HG02981 (cell line): Measurements from ENCODE around the gene CD81.

ENCODE experiments used
- ATAC-seq: cut with Tn5 transposase; IDR thresholded peaks from one replicate; pipeline ENCODE4 v1.9.1; 2021; ENCODE audit warnings: mild to moderate bottlenecking, moderate library complexity; ENCODE audit not compliant: unreplicated experiment

Gene CD81

DNA sequence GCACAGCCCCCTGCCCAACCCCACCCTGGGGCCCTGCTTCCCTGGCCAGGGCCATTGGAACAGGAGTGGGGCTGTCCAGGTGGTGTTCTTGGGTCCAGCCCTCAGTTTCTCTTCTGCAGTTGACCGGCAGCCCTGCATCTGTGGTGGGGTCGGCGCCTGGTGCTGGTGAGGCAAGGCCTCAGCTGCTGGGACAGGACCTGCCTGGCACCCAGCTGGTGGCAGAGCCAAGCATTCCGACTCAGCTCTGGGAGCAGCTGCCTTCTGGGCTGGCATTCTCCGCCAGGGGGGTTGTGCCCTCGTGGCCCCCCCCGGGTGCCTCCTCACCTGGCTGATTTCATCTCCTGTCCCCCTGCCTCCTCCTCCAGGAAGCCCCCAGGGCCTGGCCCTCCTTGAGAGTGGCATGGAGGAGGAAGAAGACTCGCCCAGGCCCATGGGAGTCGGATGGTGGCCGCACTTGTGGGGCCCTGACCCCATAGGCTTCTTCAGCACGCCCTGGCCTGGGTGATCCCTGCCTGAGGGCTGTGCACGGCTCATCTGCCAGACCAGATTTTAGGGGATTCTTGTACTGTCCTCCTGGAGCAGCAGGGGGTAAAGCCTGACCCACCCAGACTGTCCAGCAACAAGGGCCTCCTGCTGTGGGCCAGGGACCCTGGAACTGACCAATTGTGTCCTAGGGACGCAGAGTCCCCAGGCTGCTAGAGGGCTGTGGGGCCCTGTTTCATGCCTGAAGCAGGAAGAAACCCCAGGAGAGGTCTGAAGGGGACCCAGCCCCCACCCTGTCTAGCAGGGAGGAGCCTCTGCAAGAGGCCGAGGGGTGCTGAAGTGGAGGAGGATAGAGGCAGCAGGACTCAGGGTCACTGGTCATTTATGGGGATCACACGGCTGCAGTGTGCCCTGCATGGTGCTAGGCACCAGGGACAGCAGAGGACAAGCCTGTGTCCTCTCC, 11.6 kb downstream of the CD81 start:
- no peak for ATAC-seq

DNA sequence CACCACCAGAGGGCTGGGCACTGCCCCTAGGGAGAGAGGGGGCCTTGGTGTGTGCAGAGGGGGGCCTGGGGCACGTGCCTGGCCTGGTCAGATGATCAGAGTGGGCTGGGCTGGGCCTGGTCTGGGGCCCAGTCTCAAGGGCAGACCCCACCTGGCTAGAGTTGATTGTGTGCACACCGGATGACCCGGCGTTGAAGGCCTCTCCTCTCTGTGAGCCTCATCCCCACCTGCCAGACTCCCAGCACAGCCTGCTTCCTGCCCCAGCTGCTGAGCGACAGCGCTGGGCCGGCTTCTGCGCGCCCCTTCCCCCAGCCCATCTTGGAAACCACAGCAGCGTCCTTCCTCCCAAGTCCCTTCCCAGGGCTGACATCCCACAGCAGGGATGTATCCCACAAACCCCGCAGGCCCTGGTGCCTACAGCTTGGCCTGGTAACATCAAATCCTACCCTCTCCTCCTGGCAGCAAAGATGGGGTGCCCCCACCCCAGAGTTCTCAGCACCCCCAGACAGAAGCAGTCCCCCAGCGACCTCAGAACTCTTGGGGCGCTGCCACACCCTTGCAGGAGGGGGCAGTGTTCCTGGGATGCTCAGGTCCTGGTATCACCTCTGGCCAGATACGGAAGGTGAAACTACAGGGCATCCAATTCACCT, 12.4 kb downstream of the CD81 start:
- no peak for ATAC-seq

DNA sequence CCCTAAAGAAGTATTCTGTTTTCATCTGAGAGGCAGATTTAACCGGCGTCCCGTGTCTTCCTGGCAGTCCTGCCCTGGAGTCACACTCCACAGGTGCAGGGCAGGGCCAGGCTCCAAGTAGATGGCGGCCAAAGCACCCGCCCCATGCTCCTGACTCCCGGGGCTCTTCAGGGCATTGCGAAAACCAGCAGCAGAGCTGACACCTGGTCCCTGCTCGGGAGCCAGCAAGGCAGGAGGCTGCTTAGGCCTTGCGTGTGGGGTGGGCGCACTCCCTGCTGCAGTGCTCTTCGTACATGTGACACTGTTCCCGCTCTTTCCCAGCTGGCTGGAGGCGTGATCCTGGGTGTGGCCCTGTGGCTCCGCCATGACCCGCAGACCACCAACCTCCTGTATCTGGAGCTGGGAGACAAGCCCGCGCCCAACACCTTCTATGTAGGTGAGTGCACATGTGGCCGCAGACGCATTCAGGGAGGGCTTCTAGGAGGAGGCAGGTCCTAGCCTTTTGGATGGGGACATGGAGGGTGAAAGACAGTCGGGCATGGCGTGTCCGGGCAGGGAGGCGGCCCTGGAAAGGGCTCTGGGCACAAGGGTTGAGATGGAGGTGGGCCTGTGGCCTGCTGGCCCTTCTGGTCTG, 13.1 kb downstream of the CD81 start:
- no peak for ATAC-seq

DNA sequence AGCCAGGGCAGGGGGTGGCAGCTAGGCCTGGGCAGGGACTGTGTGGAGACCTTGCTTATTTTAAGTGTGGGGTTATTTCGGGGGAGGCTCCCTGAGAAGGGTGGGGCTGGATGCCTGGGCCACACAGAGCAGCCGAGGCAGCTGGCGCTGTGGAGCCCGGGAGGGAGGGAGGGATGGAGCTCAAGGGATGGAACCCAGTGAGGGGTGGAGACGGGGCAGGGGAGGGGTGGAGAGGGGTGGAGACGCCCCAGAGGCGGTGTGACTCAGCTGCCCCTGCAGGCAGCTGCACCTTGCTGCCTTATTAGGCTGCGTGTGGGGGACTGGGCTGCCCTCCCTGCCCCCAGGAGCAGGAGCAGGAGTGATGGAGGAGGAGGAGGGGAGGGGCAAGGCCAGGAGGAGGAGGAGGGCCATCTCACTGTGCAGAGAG, 13.6 kb downstream of the CD81 start:
- no peak for ATAC-seq

DNA sequence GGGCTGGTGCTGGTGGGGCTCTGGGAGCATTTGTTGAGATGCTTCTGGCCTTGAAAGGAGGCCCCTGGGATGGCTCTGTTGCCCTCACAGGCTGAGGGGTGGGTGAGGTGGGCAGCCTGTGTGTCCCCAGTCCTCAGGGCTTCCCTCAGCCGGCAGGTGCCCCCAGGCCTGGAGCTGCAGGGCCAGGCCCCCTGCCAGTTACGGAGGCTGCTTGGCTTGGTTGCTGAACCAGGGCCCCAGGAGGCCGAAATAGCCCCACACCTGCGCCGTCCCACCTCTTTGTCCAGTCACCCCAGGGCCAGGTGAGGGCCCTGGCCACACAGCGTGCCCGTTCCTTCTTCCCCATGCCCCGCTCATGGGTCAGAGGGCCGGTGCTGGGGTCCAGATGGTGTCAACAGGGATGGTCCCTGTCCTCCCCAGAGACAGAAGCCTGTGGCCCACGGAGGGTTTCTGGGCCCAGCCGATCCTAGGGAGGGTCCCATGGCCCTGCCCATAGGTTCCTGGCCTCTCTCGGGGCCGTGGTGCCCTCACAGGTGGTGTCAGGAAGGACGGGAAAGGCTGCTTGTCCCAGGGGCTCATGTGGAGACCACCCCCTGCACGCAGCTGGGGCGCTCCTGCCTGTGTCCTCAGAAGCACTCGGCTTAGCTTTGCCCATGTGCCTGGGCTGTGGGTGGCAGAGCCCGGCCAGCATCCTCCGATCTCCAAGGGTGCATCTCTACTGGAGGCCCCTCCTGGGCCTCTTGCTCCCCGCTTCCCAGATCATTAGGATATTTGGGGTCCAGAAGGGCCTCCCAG, 14.3 kb downstream of the CD81 start:
- no peak for ATAC-seq

DNA sequence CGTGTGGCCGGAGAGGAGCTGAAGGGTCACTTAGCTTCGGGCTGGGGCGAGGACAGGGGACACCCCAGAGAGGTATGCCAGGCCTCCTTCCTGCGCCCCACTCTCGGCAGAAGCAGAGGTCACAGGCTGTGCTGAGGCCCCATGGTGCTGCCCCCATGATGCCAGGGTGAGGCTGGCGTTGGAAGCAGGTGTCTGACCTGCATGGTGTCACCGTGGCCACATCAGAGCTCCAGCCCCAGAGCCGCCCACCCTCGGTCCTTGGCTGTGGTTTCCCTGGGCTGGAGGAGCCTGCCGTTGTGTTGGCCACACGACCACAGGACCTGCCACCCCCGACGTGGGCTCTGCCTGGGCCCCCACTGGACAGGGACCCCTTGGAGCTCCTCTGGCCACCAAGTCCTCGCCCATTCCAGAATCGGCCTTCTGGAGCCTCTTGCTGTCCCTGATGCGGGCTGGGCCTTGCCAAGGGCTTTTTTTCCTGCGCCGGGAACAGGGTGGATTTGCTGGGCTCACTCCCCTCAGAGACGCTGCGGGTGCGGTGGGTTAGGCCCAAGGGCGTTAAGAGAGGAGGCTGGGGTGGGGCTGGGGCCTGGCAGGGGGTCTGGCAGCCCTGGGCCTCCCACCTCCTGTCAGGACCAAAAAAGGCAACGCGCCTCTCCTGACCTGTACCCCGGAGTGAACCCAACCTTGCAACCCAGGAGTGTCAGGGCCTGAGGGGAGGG, 15.3 kb downstream of the CD81 start:
- ATAC-seq: no peak

DNA sequence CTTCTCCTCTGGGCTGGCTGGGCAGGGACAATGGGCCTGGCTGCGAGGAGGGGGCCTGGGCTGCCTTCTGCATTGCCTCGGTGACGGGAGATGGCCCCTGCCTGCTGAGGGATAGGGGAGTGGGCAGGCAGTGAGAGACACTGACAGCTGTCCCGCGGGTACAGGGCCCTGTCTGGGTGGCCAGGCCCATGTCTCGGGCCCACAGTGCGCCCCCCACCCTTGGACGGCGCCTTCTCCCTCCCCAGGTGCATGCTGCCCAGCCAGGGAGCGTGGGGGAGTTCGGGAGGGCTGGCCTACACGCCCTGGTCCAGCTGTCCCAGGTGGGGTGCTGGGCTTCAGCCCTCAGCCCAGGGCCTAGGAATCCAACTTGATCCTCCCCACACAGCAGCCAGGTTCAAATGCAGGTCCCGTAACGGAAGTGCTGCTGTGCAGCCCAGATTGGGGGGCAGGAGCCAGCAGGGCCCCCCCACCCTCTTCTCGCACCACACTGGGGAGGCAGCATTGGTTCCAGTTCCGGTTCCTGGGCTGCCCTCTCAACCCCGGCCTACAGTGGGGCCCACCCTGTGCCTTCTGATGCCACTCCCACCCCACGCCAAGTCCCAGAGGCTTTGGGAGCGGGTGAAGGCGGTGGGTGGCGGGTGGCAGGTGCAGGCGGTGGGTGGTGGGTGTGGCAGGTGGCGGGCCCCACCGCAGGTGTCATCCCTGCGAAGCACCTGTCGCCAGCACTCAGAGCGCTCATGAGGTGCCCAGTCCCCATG, 16.2 kb downstream of the CD81 start:
- ATAC-seq: no peak

DNA sequence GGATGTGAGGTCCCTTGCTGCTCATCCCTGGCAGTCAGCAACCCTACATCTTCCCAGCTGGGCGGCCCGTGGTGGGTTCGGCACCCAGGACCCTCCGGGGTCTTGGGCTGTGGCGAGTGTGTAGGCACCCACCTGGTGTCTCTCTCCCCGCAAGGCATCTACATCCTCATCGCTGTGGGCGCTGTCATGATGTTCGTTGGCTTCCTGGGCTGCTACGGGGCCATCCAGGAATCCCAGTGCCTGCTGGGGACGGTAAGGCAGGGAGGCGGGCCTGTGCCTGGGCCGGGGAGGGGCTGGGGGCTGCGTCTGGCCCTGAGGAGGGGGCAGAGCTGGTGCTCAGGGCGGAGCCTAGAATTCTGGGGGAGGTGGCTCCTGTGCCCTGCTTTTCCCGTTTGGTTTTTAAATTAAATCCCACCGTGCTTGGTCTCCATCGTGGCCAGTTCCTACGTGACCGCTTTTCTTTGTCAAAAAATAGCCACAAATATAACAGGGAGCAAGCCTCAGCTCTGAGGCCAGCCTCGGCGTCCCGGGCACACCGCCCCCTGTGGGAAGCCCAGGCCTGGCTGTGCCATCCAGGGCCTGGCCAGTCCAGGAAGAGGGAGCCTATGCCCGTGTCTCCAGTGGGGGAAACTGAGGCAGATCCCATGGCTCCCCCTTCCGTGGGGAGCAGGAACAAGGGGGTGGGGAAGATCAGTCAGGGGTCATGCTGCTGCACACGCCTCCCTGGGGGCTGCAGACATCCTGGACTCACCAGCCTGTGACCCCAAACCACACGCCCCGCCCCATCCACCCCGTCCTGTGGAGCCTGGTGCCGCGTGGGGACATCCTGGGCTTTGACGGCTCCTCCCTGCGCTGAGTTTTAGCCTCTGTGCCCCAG, 17.1 kb downstream of the CD81 start:
- no peak for ATAC-seq

DNA sequence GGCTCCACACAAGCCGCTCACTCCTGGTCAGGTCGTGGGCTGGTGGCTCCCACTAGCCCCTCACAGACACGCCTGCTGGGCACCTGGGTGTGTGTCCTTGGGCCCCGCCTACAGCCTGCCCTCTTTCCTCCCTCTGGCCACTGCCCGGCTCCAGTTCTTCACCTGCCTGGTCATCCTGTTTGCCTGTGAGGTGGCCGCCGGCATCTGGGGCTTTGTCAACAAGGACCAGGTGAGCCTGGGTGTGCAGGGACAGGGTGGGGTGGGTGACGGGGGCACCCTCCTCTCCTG, 17.7 kb downstream of the CD81 start:
- no peak for ATAC-seq

DNA sequence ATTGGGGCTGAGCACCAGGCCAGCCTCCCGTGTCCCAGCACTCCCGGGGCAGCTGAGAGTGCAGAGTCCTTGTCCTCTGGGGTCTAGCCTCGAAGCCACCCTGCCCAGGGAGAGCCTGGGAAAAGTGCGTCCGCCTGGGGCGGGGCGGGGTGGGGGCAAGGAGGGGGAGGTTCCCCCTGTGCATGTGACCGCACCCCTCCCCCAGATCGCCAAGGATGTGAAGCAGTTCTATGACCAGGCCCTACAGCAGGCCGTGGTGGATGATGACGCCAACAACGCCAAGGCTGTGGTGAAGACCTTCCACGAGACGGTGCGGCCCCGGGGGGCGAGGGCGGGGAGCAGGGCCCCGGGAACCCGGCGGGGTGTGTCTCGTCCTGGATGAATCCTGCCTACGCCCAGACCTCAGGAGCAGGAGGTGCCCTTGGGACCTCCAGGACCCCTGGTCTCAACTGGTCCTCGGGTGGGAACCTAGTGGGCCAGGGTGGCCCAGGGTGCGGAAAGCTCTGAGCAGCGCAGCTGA, 18.2 kb downstream of the CD81 start:
- no peak for ATAC-seq

DNA sequence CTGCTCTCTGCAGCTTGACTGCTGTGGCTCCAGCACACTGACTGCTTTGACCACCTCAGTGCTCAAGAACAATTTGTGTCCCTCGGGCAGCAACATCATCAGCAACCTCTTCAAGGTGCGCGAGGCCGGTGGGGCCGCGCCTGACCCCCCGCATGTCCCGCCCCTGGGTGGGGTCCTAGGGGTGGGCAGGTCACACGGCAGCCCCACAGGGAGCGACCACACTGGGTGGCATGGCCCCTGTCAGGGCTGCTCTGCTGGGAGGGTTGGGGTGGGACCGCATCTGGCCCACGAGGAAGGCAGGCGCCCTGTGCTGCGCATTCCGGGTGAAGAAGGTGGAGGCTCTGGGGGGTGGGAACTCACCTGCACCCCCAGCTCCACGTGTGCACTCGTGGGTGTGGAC, 18.7 kb downstream of the CD81 start:
- ATAC-seq: no peak

DNA sequence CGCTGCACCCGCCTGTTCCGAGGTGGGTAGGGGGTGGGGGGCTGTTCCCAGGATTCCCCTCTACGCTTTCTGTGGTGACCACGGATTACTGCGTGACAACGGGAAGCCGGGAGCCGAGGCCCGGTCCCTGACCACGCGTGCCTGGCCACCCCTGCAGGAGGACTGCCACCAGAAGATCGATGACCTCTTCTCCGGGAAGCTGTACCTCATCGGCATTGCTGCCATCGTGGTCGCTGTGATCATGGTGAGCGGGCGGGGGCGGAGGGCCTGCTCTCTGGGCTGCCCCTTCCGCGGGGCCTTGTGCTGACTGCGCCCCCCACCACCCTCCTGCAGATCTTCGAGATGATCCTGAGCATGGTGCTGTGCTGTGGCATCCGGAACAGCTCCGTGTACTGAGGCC, 19.4 kb downstream of the CD81 start:
- no peak for ATAC-seq

DNA sequence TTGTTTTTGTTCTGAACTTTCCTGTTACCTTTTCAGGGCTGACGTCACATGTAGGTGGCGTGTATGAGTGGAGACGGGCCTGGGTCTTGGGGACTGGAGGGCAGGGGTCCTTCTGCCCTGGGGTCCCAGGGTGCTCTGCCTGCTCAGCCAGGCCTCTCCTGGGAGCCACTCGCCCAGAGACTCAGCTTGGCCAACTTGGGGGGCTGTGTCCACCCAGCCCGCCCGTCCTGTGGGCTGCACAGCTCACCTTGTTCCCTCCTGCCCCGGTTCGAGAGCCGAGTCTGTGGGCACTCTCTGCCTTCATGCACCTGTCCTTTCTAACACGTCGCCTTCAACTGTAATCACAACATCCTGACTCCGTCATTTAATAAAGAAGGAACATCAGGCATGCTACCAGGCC, 19.9 kb downstream of the CD81 start:
- ATAC-seq: no peak

DNA sequence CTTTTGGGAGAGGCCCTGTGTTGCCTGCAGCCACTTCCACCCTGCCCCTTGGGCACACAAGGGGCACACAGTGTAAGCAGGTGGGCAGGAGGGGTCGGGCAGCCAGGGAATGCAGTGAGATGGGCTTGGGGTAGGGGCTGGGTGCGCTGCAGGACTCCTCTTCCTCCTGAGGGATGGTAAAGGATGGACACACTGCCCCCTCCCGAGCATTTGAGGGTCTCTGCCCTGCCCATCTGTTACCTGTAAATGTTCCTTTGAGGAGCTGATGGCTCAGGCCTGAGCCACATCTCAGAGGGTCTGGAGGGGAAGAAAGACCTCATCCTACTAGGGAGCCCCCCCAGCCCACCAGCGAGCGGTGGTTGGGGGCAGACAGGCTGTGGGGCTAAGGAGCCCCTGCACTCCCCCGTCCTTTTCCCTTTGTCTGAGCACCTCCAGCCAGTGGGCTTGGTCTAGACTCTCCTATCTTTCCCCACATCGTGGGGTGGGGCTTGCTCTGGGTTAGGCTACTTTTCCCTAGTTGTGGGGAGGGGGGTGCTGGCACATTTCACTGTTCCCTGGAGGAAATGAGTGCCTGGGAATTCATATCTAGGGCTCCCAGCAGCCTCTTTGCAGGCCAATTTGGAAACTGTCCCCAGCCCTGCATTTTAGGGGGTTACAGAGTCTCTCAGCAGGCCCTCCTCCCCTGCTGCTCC, 21.7 kb downstream of the CD81 start:
- ATAC-seq: no peak

DNA sequence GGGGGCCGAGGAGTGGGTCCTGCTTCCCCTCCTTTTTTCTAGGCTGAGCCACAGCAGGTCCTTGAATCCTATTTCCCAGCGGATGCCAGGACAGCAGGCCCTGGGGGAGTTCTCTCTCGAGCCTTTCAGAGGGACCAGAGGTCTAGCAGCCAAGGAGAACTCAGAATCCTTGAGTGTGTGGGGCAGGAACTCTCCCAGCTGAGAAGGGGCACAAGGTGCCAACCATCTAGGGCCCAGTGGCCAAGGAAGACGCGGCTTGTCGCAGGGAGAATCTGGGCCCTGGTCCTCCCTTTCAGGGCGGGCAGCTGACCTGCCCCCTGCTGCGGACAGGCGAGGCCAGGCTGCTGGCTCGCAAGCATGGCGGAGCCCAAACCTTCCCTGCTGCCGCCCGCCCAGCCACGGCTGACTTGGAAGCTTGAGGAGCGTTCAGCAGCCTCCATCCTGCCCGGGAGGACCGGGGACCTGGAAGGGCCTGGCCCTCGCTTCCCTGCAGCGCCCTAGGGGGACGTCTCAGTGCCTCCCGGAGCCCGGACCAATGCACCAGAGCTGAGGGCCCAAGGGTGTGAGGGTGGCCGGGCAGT, 22.5 kb downstream of the CD81 start:
- no peak for ATAC-seq

DNA sequence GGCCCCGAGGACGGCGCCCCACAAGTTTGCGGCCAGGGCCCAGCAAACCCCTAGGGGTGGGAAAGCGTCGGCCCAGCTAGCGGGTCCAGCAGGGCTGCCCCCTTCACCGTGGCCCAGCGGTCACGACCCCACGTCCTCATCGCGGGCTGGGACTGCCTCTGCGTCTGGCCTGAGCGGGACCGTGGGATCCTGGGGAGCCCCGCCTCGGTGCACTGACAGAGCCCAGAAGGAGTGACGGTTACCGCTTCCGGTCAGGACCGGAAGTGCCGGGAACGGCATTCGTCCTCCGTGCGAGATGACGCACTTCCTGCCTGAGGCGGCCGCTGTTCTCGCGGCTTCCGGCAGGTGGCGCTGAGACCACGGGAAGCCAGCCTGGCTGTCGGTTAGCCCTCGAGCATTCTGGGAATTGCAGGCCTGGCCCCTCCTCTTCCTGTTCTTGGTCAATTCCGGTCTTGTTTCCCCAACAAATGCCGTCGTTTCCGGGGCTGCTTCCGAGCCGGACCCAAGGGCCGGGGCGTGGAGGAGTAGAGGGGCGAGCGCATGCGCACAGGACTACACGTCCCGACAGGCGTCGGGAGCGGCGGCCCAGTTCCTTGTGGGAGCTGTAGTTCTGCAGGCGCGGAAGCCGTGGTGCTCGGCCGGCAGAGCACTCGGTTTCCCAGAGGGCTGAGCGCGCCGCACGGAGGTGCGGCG, 23.1 kb downstream of the CD81 start, which contains the start of gene TSSC4:
Gene TSSC4 (plus strand): TSS at position 682 of the 693 bp plus-strand sequence. CDS start 1,884 bp downstream, outside the sequence.
- ATAC-seq: peak; percentile 75
